ENCODE data around the gene RING1. TPM values are rescaled to one million over a fixed set of nuclear protein-coding genes. Genes with fewer than 3 reads are reported as not detected.

RING1 gene
- total and polyA plus RNA-seq, 12 donors: 26.5 to 35.1 (median 28.3) TPM

DNA sequence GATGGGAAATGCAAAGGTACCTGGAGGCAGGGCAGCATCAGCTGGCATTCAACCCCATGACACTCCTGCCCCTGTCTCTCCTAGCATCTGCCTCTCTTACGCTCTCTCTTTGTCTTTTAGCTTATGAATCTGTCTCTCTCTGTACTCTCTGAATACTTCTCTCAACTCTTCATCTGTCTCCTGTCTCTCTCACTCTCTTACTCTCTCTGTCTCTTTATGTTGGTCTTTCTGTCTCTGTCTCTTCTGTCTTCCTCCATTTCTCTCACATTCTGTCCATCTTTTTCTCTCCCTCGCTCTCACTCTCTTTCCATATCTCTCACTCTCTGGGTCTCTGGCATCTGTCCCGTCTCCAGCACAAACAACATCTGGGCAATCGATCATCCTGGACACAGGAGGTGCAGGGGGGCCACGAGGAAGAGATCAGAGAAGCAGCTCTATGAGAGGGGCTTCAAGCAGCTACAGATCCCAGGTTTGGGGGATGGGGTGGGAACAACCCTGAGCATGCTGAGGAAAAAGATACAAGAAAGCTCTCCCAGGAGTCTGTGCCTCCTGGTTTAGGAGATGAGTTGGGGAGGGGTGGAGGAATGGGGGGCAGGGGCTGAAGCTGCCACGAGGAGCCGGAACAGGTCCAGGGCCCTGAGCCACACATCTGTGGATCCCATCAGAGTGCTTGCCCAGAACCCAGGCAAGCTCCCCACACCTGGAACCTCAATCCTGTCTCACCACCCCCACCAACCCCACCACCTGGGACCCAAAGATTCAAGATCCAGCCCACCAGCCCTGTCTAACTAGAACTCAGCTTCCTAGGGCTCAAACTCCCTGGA is 18.5 kb upstream of the RING1 start:
- H3K9me3 ChIP-seq: no peaks in the 10 kb centered on the region
- H3K27me3 ChIP-seq: peaks cover 0 to 35% (median 0%) of the 10 kb centered on the region in 7 donors
- H3K36me3 ChIP-seq: peaks cover 0 to 10% (median 5%) of the 10 kb centered on the region in 9 donors
- H3K4me1 ChIP-seq: peaks cover 0 to 28% (median 18%) of the 10 kb centered on the region in 9 donors
- no peak overlapping the region for H3K4me3 ChIP-seq
- no peak for ATAC-seq
- TF ChIP-seq, protein P1, sequence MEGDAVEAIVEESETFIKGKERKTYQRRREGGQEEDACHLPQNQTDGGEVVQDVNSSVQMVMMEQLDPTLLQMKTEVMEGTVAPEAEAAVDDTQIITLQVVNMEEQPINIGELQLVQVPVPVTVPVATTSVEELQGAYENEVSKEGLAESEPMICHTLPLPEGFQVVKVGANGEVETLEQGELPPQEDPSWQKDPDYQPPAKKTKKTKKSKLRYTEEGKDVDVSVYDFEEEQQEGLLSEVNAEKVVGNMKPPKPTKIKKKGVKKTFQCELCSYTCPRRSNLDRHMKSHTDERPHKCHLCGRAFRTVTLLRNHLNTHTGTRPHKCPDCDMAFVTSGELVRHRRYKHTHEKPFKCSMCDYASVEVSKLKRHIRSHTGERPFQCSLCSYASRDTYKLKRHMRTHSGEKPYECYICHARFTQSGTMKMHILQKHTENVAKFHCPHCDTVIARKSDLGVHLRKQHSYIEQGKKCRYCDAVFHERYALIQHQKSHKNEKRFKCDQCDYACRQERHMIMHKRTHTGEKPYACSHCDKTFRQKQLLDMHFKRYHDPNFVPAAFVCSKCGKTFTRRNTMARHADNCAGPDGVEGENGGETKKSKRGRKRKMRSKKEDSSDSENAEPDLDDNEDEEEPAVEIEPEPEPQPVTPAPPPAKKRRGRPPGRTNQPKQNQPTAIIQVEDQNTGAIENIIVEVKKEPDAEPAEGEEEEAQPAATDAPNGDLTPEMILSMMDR (IDR thresholded peaks at IDR 0.05): no peak
- H3K27ac ChIP-seq: no peak overlapping the region
- DNase-seq: no peak
- intact Hi-C loops (cut with DNase I): no loop called here
- 46 to 59% methylated on average over 7 of the region's 7 CpGs for WGBS, 2 donors

- WGBS, 2 donors: 61 to 78% methylated on average over 11 of the region's 11 CpGs
- peaks cover 0 to 35% (median 0%) of the 10 kb centered on the region in 7 donors for H3K27me3 ChIP-seq
- no peak overlapping the region for H3K27ac ChIP-seq
- DNase-seq: no peak
- intact Hi-C loops (cut with DNase I): no loop called here
- ATAC-seq: no peak
- H3K4me1 ChIP-seq: peaks cover 0 to 31% (median 18%) of the 10 kb centered on the region in 9 donors
- H3K36me3 ChIP-seq: peaks cover 0 to 18% (median 12%) of the 10 kb centered on the region in 9 donors
- TF ChIP-seq, protein P1 (IDR thresholded peaks at IDR 0.05): no peak
- no peaks in the 10 kb centered on the region for H3K9me3 ChIP-seq
- no peak overlapping the region for H3K4me3 ChIP-seq
Measured at GRCh38 chr6:33190504-33191107, 17.7 kb upstream of the RING1 start.

DNA sequence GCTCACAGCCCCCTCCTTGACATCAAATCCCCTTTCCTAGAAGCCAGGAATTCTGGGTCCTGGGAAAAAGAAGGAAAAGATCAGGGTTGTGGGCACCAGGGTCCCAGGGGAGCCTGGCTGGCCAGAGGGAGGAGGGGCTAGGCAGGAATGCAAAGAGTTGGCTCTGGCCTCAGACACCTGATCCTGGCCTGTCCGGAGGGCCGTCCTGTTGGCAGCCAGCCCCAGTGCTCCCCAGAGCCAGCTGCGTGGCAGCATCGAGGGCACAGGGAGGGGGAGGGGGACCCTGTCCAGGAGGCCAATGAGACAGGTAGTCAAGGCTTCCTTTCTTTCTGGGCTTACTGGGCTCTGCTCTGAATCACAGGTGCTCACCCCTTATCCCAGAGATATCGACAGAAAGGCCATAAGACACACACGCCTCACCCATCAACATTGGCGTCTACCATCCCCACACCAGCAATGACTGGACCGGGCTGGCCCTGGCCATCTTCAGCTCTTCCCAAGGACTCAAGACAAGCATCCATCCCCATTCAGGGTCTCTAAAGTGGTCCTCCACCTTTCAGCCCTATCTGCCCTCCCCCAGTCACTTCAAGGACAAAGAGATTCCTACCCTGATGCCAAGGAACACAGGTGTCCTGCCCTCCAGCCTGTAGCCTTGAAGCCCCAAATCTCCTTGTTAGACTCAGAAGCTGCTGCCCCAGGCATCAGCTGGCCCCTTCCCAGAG is 16.8 kb upstream of the RING1 start:
- 36 to 44% methylated on average over 8 of the region's 8 CpGs for WGBS, 2 donors
- Histone ChIP-seq H3K9me3 (no peaks in the 10 kb centered on the region), H3K27ac (no peak overlapping the region), H3K36me3 (peaks cover 0 to 27% (median 17%) of the 10 kb centered on the region in 9 donors), H3K27me3 (peaks cover 0 to 35% (median 0%) of the 10 kb centered on the region in 7 donors), H3K4me1 (peaks cover 0 to 33% (median 19%) of the 10 kb centered on the region in 9 donors), H3K4me3 (no peak overlapping the region)
- ATAC-seq (no peak), DNase-seq (no peak)
- intact Hi-C loops (cut with DNase I): no loop called here
- TF ChIP-seq, protein P1 (IDR thresholded peaks at IDR 0.05): no peak

DNA sequence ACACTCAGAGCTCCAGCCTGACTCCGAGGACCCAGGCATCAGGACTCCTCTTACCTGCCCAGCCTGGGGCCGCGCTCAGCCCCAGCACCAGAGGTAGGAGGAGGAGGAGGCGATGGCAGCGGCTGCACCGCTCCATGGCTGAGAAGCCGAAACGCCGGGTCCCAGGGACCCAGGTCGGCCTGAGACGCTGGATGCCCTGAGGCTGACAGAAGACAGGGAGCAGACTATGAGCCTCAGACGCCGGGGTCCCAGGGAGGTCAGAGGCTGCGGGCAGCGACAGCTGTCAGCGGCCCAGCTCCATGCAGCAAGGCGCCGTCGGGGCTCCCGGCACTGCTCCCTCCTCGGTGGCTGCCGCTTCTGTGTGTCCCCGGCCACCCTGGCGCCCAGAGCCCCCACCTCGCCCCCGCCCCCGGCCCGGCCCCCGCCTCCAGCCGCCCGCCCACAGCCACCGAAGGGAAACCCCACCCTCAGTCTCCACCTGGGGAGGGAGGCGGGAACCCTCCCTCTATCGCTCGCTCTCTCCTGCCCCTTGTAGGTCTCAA is 16.1 kb upstream of the RING1 start, which contains the start of gene COL11A2:
TSS of gene COL11A2 (minus strand) at position 363 of the 542 bp plus-strand sequence. CDS start at position 136, 227 bp downstream.
- TF ChIP-seq, protein P1 (IDR thresholded peaks at IDR 0.05): no peak
- DNase-seq (no peak), ATAC-seq (peak in 4 of 8 donors; percentile 2 to 26 (median 4))
- intact Hi-C loops (cut with DNase I): no loop called here
- peaks cover 0 to 35% (median 0%) of the 10 kb centered on the region in 7 donors for H3K27me3 ChIP-seq
- H3K9me3 ChIP-seq: no peaks in the 10 kb centered on the region
- H3K4me3 ChIP-seq: peak within 1 kb of the TSS; percentile 15 to 56 (median 48)
- H3K4me1 ChIP-seq: peaks cover 0 to 39% (median 21%) of the 10 kb centered on the region in 9 donors
- 16 to 19% methylated on average over 24 to 35 of the region's 35 CpGs for WGBS, 2 donors
- H3K27ac ChIP-seq: peak within 1 kb of the TSS in 8 of 10 donors; percentile 23 to 80 (median 68)
- H3K36me3 ChIP-seq: peaks cover 0 to 33% (median 21%) of the 10 kb centered on the region in 9 donors

All from heart right ventricle (tissue), 16 donors.